HCEC 1CT (cell line): ENCODE data around the gene PIK3R1.

Experiments
- DNase-seq: peaks from one replicate; pipeline ENCODE4 v3.0.0-alpha.2; 2017

The PIK3R1 gene

GRCh38 chr5:68215208-68215897, at the start of gene PIK3R1:
Gene PIK3R1 (plus strand): TSS chr5:68215756. CDS start chr5:68226676, 10,920 bp downstream.
- DNase-seq: peak; percentile 93

DNA sequence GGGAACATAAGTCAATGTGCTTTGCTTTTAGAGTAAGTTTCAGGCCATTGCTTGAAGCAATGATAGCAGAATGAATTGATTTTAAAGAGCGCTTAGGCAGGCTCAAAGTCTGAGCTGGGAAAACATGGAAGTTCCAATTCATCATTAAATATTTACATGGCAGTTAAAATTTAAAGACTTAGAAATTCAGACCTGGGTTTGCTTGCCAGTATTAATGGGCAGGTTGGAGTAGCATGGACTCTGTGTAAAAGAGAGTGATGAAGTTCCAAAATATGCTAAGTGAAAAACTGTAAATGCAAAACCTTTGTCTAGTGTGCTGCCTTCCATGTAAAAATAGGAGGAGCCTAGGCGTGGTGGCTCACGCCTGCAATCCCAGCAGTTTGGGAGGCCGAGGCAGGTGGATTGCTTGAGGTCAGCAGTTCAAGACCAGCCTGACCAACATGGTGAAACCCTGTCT, 48.3 kb upstream of the PIK3R1 start:
- no peak for DNase-seq

- DNase-seq: no peak
Observed at GRCh38 chr5:68169903-68170302, 45.7 kb upstream of the PIK3R1 start.

- no peak for DNase-seq
Observed at GRCh38 chr5:68170826-68171558, 44.6 kb upstream of the PIK3R1 start.

DNA sequence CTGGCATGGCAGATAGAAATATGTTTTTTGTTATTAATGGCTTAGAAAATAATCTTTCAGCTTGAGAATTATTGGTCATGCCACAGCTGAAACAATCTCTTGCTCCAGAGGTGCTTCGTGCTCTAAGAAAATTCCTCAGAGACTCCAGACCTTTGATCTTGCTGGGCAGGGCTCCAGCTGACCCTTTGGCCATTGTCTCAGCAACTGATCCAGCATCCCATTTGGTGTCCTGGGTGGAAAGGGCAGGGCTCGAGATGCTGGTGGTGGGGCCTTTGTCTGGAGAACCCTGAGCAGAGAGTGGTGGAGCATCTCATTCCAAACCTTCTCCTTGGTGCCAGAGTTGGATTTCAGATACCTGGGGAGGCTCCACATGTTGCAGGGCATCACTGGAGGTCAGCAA, 43.2 kb upstream of the PIK3R1 start:
- no peak for DNase-seq

DNA sequence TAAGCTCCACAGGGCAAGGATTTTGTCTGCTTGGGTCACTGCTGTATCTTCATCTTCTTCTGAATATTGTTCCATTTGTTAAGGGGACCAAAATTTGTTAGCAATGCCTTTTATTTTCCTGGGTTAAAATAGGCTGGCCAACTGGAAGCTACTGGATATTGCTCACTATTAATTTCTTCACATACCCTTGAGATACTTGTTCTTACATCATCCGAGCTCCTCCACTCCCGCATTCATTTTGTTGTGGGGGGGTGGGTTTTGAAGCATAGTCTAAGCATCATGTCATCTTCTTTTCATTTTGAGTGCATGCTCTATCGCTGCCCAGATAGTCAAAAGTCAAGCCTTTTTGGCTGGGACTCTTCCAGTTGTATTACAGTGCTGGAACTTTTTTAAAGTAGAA, 42.5 kb upstream of the PIK3R1 start:
- DNase-seq: no peak

GRCh38 chr5:68176253-68176652, 39.3 kb upstream of the PIK3R1 start:
- no peak for DNase-seq

GRCh38 chr5:68176802-68177479, 38.6 kb upstream of the PIK3R1 start:
- no peak for DNase-seq

GRCh38 chr5:68177676-68178075, 37.9 kb upstream of the PIK3R1 start:
- DNase-seq: no peak

DNA sequence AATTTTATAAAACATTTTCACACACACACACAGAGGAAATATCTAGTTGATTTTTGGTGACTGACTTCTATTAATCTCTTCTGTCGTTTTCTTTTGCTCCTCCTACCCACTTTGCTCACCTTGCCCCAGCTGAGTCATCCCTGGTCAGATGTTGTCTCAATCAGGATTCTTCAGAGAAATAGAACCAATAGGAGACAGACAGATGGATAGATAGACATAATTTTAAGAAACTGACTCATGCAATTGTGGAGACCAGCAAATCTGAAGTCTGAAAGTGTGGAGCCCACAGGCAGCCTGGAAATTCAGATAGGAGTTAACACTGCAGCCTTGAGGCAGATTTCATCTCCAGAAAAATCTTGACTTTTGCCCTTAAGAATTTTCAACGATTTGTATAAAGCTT, 37.0 kb upstream of the PIK3R1 start:
- DNase-seq: peak; percentile 33

GRCh38 chr5:68180121-68181038, 35.2 kb upstream of the PIK3R1 start:
- no peak for DNase-seq

DNA sequence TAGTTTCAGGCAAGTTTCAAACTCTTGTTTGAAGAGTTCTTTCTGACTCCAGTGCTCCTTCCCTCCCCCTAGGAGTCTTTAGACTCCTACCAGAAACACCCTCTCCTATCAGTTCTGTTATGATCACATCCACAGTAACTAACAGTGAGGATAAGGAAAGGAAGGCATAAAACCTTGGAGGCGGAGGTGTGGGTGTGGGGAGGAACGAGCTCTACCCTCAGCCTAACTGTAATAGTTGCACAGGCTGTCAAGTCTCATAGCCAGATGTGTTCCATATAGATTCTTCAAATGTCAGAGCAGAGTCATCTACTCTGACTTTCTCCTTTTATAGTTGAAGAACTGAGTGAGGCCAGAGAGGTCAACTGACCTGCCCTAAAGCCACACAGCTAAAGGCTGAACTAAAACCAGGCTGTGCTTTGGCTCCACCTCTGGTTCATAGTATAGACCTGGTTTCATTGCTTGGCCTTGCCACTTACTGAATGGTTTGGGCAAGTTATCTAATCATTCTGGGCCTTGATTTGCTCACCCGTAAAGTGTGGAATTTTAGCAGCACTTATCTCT, 34.4 kb upstream of the PIK3R1 start:
- DNase-seq: no peak

DNA sequence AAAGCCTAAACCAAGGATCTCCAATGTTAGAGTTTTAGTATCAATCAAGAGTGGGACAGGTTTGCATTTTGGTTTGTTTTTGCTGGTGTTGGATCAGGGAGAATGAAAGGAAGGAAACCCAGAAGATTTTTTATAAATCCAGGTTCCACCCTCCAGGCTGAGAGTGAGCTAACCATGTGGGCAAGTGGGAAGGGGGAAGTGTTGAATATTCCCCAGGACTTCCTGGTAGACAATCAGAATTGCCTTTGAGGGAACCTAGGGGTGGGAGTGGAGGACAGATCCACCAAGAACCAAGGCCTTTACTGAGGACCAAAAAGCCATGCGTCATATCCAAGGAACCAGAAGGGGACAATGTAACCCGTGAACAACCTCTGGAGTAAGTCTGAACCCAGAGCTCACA, 33.5 kb upstream of the PIK3R1 start:
- DNase-seq: no peak

DNA sequence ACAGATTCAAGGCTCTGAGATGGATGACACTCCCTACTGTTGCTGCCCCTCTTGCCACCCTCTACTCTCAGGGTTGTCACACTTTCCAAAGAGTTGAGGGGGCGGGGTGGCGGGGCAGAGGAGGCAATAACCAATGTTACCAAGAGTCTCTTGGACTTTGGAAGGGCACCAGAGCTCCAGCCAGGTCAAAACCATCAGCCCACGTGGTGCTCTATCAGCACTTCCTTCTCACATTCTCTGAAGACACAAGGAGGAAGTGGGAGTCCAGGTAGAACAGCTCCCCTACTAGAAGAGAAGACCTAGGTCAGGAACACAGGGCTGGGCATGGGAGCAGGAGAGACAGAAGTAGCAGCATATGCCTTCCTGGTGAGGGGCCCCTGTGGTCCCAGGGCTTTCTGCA, 33.0 kb upstream of the PIK3R1 start:
- no peak for DNase-seq

DNA sequence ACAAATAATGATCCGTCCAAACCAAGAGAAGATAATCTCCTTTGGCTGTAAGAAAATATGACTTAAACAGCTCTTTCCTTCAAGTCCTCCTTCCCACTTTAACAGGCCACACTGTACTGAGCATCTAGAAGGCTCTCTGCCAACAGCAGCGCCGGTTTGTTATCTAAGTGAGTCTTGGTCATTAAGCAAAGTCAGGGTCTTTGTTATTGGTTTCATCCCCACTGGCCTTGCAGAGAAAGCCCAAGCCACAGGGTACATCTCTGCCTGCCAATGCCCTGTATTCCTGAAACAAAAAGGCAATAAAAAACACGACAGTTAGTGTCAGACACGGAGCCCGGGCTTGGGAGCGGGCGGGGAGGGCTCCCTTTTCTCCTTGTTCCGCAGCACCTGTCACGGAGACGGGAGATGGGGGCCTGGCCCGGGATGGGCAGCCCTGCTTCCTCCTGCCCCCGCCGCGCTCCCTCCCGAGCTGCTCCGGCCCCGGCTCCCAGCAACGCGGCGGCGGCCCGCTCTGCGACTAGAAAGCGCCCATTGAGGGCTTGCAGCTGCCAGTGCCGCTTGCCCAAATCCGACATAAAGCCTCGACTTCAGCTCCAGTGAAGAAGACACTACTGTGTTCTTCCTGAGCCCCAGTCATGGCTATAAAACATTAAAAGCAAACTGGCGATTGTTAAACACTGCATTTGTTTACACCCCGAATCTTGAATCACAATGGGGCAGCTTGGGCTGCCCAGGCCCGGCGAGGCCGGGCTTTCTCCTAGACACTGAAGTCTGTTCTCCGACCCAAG, 28.1 kb upstream of the PIK3R1 start:
- DNase-seq: peak; percentile 23

DNA sequence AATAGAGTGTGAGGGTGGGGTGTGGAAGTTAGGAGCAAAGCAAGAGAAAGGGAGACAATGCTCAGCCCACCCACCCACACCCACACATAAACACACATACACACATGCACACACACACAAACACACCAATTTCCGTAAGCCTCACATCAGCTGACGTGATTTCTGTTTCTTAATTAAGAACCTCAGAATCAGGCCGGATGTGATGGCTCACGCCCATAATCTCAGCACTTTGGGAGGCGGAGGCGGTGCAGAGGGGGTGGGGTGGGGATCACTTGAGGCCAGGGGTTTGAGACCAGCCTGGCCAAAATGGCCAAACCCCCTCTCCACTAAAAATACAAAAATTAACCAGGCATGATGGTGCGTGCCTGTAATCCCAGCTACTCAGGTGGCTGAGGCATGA, 26.4 kb upstream of the PIK3R1 start:
- no peak for DNase-seq

DNA sequence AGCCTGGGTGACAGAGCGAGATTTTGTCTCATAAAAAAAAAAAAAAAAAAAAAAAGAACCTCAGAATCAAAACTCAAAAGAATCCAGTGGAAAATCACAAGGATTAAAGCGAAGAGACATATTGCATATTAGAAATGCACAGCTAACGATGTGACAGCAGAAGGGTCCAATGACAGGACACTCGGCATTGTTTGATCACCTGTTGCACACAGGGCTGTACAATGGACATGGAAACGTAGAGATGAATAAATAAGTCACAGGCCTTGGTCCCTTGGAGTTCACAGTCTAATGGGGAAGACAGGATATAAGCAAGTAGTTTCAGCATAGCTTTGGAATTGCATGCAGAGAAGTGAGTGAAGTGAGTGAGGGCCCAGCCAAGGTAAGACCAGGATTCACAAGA, 25.9 kb upstream of the PIK3R1 start:
- no peak for DNase-seq

- no peak for DNase-seq
Observed at GRCh38 chr5:68190619-68191018, 24.9 kb upstream of the PIK3R1 start.

GRCh38 chr5:68191083-68191791, 24.3 kb upstream of the PIK3R1 start:
- DNase-seq: no peak

DNA sequence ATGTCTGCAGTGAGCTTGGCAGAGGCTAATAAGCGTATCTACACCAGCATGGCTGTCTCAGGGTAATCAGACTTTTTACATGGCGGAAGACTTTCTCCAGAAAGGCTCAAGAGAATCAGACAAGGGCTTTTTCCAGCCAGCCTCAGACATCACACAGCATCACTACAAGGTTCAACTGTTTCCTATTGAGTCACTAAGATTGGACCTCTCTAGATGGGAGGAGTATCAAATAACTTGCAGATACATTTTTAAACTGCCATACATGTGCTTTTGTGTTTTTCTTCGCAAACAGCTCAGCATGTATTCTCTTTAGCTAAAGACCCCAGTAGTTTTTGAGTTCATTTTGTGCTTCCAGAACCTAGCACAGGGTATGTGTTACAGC, 22.9 kb upstream of the PIK3R1 start:
- DNase-seq: no peak

DNA sequence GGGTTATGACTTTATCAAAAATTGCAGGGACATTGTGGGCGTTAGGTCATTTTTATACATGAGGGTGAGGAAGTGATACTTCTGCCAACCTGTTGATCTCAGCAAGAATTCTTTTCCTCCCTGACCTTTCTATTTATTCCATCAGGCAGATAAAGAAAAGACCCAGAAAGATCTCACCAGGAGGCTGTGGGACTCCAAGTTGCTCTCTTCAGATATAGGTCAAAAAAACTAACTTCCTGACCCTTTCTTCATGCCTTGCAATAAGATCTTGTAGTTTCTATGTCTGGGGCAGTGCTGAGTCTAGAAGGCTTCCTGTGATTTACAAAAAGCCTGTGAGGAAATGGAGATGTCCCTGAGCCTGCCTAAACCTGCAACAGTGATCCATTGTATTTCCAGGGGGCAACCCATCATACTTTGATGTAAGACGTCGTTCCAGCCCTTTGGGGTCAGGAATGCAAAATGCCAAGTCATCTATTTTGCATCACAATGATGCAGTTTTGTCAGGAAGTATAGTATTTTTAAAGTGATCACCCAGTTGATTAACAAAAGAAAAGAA, 22.0 kb upstream of the PIK3R1 start:
- no peak for DNase-seq
